WTC11 (cell line): ENCODE data around the gene CD74. TPM values are rescaled to one million over a fixed set of nuclear protein-coding genes. Genes with fewer than 3 reads are reported as not detected.

ENCODE experiments used
- ATF1 ChIP-seq: sonication (generic); formaldehyde crosslinking; IDR thresholded peaks from 2 replicates; pipeline ENCODE4 v1.8.1; 2023; ENCODE audit warnings: mild to moderate bottlenecking, moderate library complexity, missing genetic modification reagents
- EMX1 ChIP-seq: fragments of 250-450 bp; sonication (Bioruptor Pico); IDR thresholded peaks from 2 replicates; pipeline ENCODE4 v1.8.0; 2021; ENCODE audit warnings: mild to moderate bottlenecking
- ESRRA ChIP-seq: sonication (generic); formaldehyde crosslinking; IDR thresholded peaks from 2 replicates; pipeline ENCODE4 v1.8.1; 2022; ENCODE audit warnings: mild to moderate bottlenecking, missing genetic modification reagents, borderline replicate concordance
- ETV6 ChIP-seq: sonication (generic); formaldehyde crosslinking; IDR thresholded peaks from 2 replicates; pipeline ENCODE4 v1.8.1; 2022; ENCODE audit warnings: mild to moderate bottlenecking, missing genetic modification reagents
- FOXP4 ChIP-seq: sonication (generic); formaldehyde crosslinking; IDR thresholded peaks from 2 replicates; pipeline ENCODE4 v1.8.0; 2022; ENCODE audit warnings: mild to moderate bottlenecking, missing genetic modification reagents
- GABPB1 ChIP-seq: sonication (generic); formaldehyde crosslinking; IDR thresholded peaks from 2 replicates; pipeline ENCODE4 v1.8.1; 2023; ENCODE audit warnings: mild to moderate bottlenecking, missing genetic modification reagents
- GRHL2 ChIP-seq: fragments of 250-450 bp; sonication (Bioruptor Pico); IDR thresholded peaks from 2 replicates; pipeline ENCODE4 v1.8.0; 2022; ENCODE audit warnings: mild to moderate bottlenecking, moderate library complexity; ENCODE audit not compliant: insufficient replicate concordance, severe bottlenecking
- HMGXB4 ChIP-seq: sonication (generic); formaldehyde crosslinking; IDR thresholded peaks from 2 replicates; pipeline ENCODE4 v1.8.1; 2023; ENCODE audit warnings: mild to moderate bottlenecking, moderate library complexity, missing genetic modification reagents
- JAZF1 ChIP-seq: fragments of 250-450 bp; sonication (Bioruptor Pico); IDR thresholded peaks from 2 replicates; pipeline ENCODE4 v1.9.0; 2021; ENCODE audit warnings: moderate library complexity, mild to moderate bottlenecking, inconsistent platforms
- MXD4 ChIP-seq: fragments of 250-450 bp; sonication (Bioruptor Pico); IDR thresholded peaks from 2 replicates; pipeline ENCODE4 v1.8.0; 2021; ENCODE audit warnings: mild to moderate bottlenecking, moderate library complexity, borderline replicate concordance
- NR2C2 ChIP-seq: sonication (generic); formaldehyde crosslinking; IDR thresholded peaks from 2 replicates; pipeline ENCODE4 v1.8.0; 2022; ENCODE audit warnings: mild to moderate bottlenecking, missing genetic modification reagents
- PREB ChIP-seq: sonication (generic); formaldehyde crosslinking; IDR thresholded peaks from 2 replicates; pipeline ENCODE4 v1.8.1; 2022; ENCODE audit warnings: mild to moderate bottlenecking, missing genetic modification reagents, moderate library complexity, borderline replicate concordance
- SP1 ChIP-seq: sonication (generic); formaldehyde crosslinking; conservative IDR thresholded peaks from 2 replicates; pipeline ENCODE4 v1.8.1; 2022; ENCODE audit warnings: missing genetic modification reagents
- TEAD1 ChIP-seq: sonication (generic); formaldehyde crosslinking; IDR thresholded peaks from 2 replicates; pipeline ENCODE4 v1.8.0; 2022; ENCODE audit warnings: mild to moderate bottlenecking, missing genetic modification reagents
- TEAD4 ChIP-seq: sonication (generic); formaldehyde crosslinking; IDR thresholded peaks from 2 replicates; pipeline ENCODE4 v1.8.0; 2022; ENCODE audit warnings: mild to moderate bottlenecking, missing genetic modification reagents
- ZNF396 ChIP-seq: fragments of 250-450 bp; sonication (Bioruptor Pico); IDR thresholded peaks from 2 replicates; pipeline ENCODE4 v1.8.0; 2021; ENCODE audit warnings: mild to moderate bottlenecking, moderate library complexity, borderline replicate concordance
- ZNF425 ChIP-seq: fragments of 250-450 bp; sonication (Bioruptor Pico); conservative IDR thresholded peaks from 2 replicates; pipeline ENCODE4 v1.9.0; 2021; ENCODE audit warnings: mild to moderate bottlenecking
- ZNF671 ChIP-seq: fragments of 250-450 bp; sonication (Bioruptor Pico); IDR thresholded peaks from 2 replicates; pipeline ENCODE4 v1.8.0; 2021; ENCODE audit warnings: mild to moderate bottlenecking
- ZSCAN18 ChIP-seq: fragments of 250-450 bp; sonication (Bioruptor Pico); IDR thresholded peaks from 2 replicates; pipeline ENCODE4 v2.1.2; 2022; ENCODE audit warnings: mild to moderate bottlenecking, moderate library complexity
- total RNA-seq: library from RNA; stranded (reverse); gene quantifications from 3 replicates; pipeline ENCODE4 v1.2.3, GENCODE V29; 2021
- TF ChIP-seq, protein P1 (sequence below): sonication (generic); formaldehyde crosslinking; IDR thresholded peaks from 2 replicates; pipeline ENCODE4 v1.8.0; 2023; ENCODE audit warnings: missing genetic modification reagents, mild to moderate bottlenecking, borderline replicate concordance
- TF ChIP-seq, protein P2 (sequence below): sonication (generic); formaldehyde crosslinking; IDR thresholded peaks from 2 replicates; pipeline ENCODE4 v1.8.0; 2022; ENCODE audit warnings: missing genetic modification reagents

The CD74 gene
- total RNA-seq, 1 experiment from 2014 or later = 28.2 TPM

DNA sequence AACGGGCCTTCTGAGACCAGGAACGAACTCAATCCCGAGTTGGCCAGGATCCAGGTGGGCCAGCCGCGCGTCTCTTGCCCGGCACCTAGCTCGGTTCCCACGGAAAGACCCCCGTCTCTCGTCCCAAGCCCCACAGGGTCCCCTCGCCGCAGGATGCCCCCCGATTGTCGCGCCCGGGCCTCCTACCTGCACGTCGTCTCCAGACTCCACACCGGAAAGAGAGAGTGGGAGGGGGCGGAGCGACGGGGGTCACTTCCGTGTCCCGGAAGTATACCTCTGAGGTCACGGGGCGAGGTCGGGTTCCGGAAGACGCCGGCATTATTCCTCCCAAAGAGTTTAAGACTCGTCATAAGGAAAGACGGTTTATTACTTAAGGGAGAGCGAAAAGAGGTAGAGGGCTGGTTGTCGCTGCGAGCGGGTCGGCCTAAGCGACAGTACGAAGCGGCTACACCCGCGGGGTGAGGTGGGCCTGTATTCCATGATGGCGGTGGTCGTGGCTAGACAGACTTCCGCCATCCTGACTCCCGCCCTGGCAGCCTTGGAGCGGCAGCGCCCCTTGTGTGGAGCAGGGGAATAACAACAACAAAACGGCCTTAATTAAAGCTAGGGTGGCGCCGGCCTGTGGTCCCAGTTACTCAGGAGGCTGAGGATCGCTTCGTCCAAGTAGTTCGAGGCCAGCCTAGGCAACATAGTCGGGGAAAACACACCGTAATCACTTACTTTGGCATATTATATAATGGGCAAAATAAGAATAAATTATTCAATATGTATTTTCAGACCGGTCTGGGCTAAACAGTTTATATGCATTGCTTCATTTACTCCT is 37.0 kb upstream of the CD74 start, which contains the start of gene RPS14 (continued):
- TF ChIP-seq, protein P1, sequence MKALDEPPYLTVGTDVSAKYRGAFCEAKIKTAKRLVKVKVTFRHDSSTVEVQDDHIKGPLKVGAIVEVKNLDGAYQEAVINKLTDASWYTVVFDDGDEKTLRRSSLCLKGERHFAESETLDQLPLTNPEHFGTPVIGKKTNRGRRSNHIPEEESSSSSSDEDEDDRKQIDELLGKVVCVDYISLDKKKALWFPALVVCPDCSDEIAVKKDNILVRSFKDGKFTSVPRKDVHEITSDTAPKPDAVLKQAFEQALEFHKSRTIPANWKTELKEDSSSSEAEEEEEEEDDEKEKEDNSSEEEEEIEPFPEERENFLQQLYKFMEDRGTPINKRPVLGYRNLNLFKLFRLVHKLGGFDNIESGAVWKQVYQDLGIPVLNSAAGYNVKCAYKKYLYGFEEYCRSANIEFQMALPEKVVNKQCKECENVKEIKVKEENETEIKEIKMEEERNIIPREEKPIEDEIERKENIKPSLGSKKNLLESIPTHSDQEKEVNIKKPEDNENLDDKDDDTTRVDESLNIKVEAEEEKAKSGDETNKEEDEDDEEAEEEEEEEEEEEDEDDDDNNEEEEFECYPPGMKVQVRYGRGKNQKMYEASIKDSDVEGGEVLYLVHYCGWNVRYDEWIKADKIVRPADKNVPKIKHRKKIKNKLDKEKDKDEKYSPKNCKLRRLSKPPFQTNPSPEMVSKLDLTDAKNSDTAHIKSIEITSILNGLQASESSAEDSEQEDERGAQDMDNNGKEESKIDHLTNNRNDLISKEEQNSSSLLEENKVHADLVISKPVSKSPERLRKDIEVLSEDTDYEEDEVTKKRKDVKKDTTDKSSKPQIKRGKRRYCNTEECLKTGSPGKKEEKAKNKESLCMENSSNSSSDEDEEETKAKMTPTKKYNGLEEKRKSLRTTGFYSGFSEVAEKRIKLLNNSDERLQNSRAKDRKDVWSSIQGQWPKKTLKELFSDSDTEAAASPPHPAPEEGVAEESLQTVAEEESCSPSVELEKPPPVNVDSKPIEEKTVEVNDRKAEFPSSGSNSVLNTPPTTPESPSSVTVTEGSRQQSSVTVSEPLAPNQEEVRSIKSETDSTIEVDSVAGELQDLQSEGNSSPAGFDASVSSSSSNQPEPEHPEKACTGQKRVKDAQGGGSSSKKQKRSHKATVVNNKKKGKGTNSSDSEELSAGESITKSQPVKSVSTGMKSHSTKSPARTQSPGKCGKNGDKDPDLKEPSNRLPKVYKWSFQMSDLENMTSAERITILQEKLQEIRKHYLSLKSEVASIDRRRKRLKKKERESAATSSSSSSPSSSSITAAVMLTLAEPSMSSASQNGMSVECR = peak; percentile 76
- TF ChIP-seq HMGXB4 (CRISPR knock-in tag) (peak; percentile 71; the same call in 1 of the 2 replicates), ZNF425 (CRISPR knock-in tag) (peak; percentile 29; the same call in 1 of the 2 replicates), ESRRA (CRISPR knock-in tag) (no peak), PREB (CRISPR knock-in tag) (no peak), ZSCAN18 (CRISPR knock-in tag) (0 out of 2 replicates have a peak, but pooled peaks have one; percentile 2), MXD4 (CRISPR knock-in tag) (no peak), ATF1 (no peak), JAZF1 (CRISPR knock-in tag) (no peak), FOXP4 (peak; percentile 58; the same call in 1 of the 2 replicates), ETV6 (peak; percentile 66; the same call in 1 of the 2 replicates), ZNF396 (CRISPR knock-in tag) (no peak), TEAD4 (CRISPR knock-in tag) (no peak), EMX1 (CRISPR knock-in tag) (peak; percentile 47; the same call in 1 of the 2 replicates), ZNF671 (CRISPR knock-in tag) (no peak), GRHL2 (CRISPR knock-in tag) (no peak), TEAD1 (CRISPR knock-in tag) (peak; percentile 64), GABPB1 (peak; percentile 76; the same call in 1 of the 2 replicates), NR2C2 (CRISPR knock-in tag) (peak; percentile 94), SP1 (CRISPR knock-in tag) (peak; percentile 86)
- TF ChIP-seq, protein P2, sequence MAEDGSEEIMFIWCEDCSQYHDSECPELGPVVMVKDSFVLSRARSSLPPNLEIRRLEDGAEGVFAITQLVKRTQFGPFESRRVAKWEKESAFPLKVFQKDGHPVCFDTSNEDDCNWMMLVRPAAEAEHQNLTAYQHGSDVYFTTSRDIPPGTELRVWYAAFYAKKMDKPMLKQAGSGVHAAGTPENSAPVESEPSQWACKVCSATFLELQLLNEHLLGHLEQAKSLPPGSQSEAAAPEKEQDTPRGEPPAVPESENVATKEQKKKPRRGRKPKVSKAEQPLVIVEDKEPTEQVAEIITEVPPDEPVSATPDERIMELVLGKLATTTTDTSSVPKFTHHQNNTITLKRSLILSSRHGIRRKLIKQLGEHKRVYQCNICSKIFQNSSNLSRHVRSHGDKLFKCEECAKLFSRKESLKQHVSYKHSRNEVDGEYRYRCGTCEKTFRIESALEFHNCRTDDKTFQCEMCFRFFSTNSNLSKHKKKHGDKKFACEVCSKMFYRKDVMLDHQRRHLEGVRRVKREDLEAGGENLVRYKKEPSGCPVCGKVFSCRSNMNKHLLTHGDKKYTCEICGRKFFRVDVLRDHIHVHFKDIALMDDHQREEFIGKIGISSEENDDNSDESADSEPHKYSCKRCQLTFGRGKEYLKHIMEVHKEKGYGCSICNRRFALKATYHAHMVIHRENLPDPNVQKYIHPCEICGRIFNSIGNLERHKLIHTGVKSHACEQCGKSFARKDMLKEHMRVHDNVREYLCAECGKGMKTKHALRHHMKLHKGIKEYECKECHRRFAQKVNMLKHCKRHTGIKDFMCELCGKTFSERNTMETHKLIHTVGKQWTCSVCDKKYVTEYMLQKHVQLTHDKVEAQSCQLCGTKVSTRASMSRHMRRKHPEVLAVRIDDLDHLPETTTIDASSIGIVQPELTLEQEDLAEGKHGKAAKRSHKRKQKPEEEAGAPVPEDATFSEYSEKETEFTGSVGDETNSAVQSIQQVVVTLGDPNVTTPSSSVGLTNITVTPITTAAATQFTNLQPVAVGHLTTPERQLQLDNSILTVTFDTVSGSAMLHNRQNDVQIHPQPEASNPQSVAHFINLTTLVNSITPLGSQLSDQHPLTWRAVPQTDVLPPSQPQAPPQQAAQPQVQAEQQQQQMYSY (CRISPR knock-in tag) = no peak
